NCI-H2171 (cell line): Measurements from ENCODE around the gene IFTAP.
A peak's percentile ranks its signal among the peaks of the same experiment; 100 is the strongest.
"Not testable (repeated sequence)": the region's sequence is repeated elsewhere in the genome, so short reads cannot be mapped to it uniquely, and the experiment has no call there.

ENCODE experiments used
- DNase-seq: peaks from one replicate; lab custom pipeline; 2025; lab: John Stamatoyannopoulos, UW

IFTAP gene, protein sequence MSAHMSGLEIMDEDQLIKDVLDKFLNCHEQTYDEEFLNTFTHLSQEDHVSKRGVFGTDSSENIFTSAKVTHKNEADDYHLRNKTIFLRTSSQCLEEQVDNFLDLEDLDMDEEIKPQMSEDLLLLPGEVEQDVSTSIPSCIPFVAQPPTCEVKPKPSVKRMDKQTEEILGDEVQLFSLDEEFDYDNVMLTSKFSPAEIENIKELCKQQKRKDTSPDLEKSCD

DNA sequence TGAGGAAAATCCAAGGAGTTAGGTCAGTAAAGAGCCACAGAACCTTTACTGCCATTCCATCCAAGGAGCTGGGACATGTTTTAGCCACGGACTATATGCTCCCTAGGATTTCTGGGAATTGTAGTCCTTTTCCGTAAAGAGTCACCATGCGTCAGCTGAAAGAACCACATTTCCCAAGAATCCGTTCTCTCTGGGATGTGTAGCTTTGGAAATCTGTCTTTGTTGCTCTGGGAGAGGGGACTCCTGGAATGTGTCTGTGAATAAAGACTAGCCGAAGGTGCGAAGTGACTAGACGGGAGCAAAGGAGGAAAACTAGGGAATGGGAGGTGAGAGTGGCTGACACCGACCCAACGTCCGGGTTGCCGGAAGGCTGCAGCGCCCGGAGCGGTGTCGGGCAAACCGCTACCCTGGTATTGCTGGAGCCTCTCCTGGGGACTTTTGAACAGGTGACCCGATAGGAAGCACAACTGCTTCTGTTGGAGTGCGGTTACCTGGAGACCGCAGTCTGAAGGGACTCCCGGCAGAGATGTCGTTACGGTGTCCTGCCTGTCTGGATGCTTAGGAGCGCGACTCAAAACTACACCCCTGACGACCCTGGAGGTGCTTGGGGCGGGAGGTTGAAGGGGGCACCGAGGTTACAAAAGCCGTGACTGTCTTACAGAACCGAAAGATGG lies at the start of gene IFTAP:
TSS of gene IFTAP (plus strand) at position 187 of the 674 bp plus-strand sequence. CDS start 15,602 bp downstream, outside the sequence.
- DNase-seq, result peak; percentile 94

DNA sequence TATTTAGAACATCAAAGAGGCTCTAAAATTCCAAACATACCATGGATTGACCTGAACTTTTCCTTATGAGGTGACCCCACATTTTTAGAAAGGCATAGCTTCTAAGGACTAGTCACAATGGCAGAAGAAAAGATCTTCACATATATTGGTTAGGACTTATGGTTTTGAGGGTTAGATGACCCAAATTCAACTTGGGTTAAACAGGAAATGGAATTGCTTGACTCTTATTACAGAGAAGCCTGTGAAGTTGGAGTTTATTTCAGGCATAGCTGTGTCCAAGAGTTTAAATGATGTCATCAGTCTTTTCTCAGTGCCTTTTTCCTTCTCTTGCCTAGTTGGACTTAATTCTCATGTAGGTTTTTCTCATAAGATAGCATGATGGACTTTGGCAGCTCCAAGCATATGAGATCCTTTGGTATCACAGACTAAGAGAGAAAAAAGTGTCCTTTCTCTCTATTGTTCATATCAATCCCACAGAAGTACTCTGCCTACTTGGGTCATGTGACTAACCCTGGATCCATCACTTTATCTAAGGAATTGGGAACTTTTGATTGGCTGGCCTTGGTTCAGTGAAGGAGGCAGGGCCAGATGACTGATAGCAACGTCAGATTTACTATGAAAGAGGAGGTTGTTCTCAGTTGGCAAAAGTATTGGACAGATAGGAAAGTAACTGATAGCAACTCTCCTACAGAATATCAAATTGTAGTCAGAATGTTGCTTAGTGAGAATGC lies 43.8 kb upstream of the IFTAP start:
- no peak for DNase-seq

DNA sequence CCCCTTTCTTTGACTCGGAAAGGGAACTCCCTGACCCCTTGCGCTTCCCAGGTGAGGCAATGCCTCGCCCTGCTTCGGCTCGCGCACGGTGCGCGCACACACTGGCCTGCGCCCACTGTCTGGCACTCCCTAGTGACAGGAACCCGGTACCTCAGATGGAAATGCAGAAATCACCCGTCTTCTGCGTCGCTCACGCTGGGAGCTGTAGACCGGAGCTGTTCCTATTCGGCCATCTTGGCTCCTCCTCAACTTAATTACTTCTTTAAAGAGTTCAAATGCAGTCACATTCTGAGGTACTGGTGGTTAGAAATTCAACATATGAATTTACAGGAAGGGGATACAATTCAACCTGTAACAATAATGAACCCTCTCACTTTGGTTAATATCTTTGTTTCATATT lies 36.9 kb upstream of the IFTAP start:
- DNase-seq, result not testable (repeated sequence)

DNA sequence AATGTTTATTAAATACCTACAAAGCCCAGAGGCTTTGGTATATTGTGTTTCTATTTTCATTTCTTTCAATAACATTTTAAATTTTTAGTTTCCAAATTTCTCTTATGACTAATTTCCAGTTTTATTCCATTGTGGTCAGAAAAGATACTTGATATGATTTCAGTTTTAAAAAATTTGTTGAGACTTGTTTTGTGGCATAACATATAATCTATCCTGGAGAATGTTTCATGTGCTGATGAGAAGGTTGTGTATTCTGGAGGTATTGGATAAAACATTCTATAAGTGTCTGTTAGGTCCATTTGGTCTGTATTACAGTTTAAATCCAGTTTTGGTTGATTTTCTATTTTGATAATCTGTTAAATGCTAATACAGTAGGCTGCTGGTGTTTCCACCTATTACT lies 36.3 kb upstream of the IFTAP start:
- DNase-seq, result no peak

DNA sequence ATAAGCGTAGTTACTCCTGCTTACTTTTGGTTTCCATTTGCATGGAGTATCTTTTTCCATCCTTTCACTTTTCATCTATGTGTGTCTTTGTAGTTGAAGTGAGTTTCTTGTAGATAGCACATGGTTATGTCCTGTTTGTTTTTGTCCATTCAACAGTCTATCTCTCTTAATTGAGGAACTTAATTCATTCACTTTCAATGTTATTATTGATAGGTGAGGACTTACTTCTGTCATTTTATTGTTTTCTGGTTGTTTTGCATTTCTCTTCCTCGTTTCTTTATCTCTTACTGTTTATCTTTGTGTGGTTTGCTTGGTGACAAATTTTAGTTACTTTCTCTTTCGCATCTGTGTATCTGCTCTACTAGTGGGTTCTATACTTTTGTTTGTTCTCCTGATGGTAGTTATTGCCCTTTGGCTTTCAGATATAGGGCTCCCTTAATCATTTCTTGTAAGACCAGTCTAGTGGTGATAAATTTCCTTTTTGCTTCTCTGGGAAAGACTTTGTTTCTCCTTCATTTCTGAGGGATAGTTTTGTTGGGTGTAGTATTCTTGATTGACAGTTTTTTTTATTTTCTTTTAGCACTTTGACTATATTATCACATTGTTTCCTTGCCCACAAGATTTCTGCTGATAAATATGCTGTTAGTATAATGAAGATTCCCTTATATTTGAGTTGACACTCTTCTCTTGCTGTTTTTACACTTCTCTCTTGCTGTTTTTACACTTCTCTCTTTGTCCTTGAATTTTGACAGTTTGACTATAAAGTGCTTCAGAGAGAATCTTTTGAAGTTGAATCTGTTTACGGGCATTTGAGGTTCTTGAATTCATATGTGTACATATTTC lies 35.5 kb upstream of the IFTAP start:
- no peak for DNase-seq

DNA sequence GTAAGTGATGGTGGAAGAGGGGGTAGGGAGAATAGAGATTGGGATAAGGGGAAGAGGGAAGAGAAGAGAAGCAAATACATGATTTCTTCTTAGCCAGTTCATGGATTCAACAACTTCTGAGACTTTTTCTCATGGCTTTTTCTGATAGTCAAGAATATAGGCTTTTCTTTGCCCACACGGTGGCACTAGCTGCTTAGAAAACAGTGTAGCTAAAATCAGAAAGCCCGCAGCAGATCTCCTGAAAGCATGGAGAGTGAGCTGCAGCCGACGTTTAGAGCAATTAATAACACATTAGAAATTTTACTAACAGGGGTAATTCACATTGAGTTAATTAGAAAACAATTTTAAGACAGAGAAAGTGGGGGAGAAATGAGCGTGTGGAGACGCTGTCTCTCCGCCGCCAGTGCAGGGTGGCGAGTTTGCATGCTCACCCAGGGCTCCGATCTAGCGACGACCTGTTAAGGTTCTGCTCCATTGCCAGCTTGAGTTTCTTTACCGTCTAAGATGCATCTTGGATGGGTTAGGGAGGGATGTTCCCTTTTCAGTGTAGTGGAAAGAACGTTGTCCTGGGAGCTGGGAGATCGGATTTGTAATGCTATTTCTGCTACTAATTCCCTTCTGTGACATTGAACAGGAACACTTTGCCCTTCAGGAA lies 29.8 kb upstream of the IFTAP start:
- peak; percentile 80 for DNase-seq

DNA sequence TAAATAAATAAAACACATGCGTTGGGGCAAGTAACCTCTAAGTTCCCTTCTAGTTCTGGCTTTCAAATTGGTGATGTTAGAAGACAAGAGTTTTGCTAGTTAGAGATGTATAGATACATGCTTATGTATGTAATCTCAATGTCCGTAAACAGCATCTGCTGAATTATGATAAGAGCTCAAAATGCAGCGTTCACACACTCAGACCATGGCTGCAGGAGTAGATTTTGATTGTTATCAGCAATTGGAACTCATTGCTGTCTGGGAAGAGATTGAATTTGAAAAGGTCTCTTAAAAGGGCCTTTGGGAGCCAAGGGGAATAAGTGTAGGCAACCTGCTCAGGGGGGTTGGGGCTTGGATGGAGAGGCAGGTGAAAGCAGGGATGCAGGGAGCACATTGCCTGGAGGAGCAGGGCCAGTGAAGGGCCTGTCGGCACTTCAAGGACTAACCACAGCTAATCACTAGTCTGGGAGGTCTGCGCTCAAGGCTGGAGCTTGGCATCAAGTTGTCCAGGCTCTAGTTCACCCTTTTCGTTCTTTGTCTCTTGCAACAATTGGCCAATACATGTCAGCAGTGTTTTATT lies 29.2 kb upstream of the IFTAP start:
- DNase-seq, result no peak

DNA sequence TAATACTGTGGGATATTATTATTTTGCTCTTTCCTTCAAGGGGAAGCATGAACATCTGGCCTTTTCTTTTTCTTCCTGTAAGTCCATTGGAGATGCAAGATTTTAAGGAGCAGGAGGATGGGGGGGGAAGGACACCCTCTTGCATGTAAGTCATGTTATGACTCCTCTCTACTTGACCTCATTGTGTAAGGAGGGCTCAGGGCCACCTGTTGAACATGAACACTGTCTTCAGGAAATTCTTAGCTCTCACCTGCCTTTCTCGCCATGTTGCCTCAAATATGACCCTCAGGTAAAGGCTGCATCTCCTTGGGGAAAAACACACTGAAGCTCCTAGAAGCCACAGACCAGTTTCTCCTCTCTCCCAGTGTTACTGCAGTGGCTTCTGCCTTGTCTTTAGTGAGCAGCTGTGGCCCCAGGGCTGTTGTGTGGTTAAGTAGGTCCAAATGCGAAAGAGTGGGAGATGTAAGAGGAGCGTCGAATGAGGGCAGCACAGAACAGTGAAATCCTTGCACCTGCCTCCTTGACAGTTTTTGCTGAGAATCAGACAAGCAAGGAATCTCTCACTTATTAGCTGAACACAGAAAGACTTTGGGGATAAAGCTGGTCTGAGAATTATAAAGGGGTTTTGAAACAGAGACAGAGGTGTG lies 27.8 kb upstream of the IFTAP start:
- no peak for DNase-seq

DNA sequence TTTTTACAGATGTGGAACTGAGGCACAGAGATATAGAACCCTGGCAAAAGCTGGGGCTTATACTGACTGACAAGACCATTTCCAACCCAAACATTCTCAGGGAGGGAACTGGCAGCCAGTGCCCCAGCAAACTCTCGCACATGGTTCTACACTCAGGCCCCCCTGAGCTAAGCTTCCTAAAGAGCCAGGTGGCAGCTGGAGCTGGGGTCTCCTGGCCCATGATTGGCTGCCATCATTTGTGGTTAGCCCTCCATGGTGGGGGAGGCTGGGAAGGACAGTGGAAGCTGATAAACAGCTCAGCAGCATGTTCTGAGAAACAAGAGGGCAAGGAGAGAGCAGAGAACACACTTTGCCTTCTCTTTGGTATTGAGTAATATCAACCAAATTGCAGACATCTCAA lies 26.6 kb upstream of the IFTAP start, which contains the start of gene RAG1:
TSS of gene RAG1 (plus strand) at position 314 of the 400 bp plus-strand sequence. CDS start 5,298 bp downstream, outside the sequence.
- no peak for DNase-seq

DNA sequence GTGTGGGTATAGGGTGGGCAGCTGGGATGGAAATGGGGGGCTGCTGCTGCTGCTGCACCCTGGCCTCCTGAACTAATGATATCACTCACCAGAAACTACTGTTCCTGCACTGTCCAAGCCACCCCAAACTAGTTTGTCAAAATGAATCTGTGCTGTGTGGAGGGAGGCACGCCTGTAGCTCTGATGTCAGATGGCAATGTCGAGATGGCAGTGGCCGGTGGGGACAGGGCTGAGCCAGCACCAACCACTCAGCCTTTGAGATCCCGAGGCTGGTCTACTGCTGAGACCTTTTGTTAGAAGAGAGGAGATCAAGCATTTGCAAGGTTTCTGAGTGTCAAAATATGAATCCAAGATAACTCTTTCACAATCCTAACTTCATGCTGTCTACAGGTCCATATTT lies 25.2 kb upstream of the IFTAP start:
- DNase-seq, result no peak

DNA sequence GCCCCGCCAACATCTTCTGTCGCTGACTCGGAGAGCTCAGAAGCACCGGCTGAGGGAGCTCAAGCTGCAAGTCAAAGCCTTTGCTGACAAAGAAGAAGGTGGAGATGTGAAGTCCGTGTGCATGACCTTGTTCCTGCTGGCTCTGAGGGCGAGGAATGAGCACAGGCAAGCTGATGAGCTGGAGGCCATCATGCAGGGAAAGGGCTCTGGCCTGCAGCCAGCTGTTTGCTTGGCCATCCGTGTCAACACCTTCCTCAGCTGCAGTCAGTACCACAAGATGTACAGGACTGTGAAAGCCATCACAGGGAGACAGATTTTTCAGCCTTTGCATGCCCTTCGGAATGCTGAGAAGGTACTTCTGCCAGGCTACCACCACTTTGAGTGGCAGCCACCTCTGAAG lies 19.8 kb upstream of the IFTAP start:
- DNase-seq, result no peak

DNA sequence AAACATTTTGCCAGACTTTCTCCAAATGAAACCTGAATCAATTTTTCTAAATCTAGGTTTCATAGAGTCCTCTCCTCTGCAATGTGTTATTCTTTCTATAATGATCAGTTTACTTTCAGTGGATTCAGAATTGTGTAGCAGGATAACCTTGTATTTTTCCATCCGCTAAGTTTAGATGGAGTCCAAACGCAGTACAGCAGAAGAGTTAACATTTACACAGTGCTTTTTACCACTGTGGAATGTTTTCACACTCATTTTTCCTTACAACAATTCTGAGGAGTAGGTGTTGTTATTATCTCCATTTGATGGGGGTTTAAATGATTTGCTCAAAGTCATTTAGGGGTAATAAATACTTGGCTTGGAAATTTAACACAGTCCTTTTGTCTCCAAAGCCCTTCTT lies 16.9 kb upstream of the IFTAP start:
- DNase-seq, result no peak

DNA sequence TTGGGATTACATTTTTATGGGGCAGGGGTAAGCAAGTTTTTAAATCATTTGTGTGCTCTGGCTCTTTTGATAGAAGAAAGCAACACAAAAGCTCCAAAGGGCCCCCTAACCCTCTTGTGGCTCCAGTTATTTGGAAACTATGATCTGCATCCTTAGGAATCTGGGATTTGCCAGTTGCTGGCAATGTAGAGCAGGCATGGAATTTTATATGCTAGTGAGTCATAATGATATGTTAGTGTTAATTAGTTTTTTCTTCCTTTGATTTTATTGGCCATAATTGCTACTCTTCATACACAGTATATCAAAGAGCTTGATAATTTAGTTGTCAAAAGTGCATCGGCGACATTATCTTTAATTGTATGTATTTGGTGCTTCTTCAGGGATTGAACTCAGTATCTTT lies 16.4 kb upstream of the IFTAP start:
- no peak for DNase-seq

DNA sequence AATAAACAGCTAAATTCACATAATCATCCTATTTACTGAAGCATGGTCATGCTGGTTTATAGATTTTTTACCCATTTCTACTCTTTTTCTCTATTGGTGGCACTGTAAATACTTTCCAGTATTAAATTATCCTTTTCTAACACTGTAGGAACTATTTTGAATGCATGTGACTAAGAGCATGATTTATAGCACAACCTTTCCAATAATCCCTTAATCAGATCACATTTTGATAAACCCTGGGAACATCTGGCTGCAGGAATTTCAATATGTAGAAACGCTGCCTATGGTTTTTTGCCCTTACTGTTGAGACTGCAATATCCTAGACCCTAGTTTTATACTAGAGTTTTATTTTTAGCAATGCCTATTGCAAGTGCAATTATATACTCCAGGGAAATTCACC lies 15.8 kb upstream of the IFTAP start:
- no peak for DNase-seq

DNA sequence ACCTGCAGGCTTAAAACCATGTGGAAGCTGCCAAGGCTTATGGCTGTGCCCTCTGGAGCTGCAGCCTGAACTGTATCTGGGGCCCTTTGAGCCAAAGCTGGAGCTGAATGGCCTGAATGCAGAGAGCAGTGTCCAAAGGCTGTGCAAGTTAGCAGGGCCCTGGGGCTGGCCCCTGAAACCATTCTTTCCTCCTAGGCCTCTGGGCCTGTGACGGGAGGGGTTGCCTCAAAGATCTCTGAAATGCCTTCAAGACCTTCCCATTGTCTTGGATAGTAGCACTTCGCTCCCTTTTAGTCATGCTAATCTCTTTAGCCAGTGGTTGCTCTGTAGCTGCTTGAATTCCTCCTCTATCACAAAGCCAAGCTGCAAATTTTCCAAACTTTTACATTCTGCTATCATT lies 12.8 kb upstream of the IFTAP start:
- no peak for DNase-seq

DNA sequence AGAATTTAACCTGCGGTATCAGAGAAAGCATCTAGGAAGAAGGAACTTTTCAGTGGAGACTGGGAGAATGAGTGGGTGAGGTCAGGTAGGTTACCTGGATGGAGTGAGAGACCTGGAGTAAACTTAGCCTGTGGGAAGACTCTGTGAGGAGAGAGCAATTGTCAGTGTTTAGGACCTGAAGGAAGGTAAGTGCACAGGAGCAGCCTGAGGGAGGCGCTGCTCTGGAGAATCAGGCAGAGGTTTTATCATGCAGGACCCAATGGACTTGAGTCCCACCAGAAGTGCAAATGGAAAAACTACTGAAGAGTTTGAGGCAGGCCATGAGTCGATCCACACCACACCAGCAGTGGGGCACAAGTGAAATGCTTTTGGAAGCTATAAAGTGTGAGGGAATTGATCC lies 10.6 kb upstream of the IFTAP start:
- no peak for DNase-seq

DNA sequence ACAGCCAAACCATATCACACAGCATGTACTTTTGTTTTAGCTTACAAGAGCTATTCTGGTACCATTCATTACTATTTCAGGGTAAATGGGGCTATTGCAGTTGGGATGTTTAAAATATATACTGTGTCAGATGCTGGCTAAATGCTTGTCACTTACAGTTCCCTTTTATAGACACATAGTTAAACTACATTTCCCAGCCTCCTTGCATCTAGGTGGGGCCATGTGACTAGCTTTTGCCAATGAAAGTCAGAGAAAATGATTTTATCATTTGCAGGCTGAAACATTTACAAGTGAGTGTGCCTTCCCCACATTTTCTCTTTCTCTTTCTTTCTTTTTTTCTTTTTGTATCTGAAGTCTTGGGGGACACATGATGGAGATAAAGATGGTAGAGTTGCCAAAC lies 7.8 kb upstream of the IFTAP start:
- DNase-seq, result no peak

DNA sequence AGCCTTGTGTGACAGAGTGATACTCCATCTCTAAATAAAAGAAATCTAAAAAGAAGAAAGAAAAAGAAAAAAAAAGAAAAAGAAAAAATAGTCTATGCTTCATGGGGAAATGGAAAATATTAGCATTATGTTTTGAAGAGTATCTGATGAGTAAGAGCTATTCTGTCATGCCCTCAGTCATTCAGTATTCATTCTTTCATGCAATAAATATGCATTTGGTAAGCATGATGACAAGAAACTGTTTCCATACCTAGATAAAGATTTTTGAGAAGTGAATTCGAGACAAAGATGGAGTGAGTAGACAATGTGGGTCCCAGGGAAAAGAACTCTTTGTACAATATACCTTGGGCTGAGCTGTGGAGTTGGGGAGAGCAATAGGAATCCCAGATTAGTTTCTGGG lies 6.2 kb upstream of the IFTAP start:
- DNase-seq, result no peak

DNA sequence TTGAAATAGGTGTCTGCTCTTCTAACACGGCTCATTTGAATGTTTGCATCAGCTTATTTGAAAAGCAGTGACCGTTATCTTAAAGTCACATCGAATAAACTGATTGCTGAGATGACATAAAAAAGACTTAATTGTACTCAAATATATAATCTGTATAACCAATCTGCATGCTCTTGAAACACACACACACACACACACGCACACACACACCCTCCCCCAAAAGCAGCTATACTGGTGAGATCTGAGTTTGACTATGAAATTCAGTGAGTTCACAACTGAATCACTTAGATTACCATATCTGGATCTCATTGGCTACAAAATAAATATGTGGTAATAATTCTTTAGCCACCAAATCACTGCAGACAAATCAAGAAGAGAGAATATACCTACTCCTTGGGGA lies 3.8 kb upstream of the IFTAP start:
- no peak for DNase-seq

DNA sequence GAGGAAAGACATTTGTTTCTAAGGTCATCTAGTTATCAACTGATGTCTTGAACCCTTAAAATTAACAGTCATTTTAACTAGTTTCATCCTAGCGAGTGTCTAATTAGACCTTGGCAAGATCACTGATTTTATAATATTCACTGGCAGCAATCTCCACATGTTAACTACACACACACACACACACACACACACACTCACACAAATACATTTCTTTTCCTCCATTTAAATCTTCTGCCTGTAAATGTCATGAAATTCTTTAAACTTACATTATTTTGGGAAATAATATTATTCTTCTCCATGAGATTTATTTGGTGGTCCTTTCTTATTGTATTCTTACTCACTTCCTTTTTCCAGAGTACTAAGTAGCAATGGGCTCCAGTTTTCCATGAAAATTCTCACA lies 2.9 kb upstream of the IFTAP start:
- no peak for DNase-seq

DNA sequence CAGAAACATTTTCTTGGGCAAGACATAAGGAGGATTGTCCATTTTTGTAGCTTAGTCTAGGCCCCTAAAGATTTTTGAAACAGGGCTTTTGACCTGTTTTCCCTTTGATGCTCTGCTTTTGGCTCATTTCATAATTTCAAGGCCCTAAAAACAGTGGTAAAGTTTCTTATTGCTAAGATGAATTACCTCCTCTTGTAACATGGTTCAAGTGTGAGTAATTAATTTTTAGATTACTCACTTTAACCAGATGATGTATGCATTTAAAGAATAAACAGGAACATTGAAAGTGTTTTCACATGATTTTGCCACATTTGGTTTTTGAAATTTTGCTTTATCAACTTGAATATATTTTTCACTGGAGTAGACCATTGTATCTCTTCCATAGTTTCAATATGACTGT lies 2.6 kb downstream of the IFTAP start:
- DNase-seq, result no peak
